CD4-positive, alpha-beta T cell treated with Interleukin-4 for 4 hours (primary cell): ENCODE results near the gene GALNT7.

ENCODE experiments used
- DNase-seq: peaks from one replicate; pipeline ENCODE4 v3.0.0-alpha.2; 2020

Gene GALNT7

GRCh38 chr4:173240696-173241095 lies 72.1 kb downstream of the GALNT7 start:
- DNase-seq, result no peak

DNA sequence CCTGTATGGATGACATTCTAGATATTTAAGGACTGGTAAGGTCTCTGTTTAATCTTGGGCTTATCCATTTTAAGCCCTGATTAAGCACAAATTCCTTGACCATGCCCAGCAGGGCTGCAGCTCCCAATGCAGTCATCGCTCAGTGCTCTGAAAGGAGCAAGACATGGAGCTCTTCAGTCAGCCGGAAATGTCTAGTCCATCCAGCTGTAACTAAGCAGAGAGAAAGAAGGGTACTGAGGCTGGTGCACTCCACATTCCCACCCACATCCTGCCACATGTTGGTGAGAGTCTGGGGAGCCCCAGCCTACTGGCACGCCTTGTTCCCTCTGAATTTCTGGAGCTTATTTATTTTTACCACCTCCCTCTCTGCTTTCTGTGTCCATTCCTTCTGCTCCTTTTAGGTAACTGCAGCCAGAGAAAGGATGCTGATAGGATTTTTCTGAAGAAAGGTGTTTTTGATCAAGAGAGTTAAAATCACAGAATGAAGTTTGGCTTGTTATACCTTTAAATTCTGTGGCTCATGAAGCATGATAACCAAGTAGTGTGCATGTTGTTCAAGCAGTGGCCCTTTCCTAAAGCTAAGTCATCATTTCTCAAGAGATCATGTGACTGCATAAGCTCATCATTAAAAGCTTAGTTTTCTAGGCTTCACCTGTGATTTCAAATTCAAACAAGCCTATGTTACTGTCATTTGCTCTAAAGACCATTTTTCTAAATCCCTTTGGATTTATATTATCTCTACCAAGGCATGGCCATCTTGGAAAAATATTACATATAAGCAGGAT lies 74.0 kb downstream of the GALNT7 start:
- DNase-seq, result no peak

- no peak for DNase-seq
These were observed 74.7 kb downstream of the GALNT7 start for GRCh38 chr4:173243321-173243720.

DNA sequence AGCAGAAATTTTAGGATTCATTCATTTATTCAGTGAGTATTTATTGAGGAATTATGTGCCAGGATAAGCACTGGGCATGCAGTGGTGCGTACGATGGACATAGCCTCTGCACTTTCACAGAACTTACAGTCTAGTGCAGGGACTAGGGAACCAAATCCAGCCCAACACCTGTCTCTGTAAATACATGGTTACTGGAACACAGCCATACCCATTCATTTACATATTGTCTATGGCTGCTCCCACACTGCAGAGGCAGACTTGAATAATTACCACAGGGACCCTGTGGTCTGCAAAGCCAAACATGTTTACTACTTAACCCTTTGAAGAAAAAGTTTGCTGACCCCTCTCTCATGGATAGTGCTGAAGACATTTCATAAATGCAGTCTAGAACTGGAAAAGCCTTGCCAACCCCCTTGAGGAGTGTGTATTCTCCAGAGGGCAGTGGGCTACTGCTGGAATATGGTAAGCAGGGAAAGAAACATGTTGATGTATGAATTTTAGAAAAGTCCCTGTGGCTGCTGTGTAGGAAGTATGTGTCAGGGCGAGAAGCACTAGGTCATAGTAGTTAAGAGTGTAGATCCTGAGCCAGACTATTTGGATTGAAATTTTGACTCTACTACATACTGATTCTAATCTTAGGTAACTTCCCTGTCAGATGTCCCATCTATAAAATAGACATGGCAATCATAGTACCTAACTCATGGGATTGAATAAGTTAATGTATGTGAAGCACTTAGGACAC lies 75.5 kb downstream of the GALNT7 start:
- no peak for DNase-seq

DNA sequence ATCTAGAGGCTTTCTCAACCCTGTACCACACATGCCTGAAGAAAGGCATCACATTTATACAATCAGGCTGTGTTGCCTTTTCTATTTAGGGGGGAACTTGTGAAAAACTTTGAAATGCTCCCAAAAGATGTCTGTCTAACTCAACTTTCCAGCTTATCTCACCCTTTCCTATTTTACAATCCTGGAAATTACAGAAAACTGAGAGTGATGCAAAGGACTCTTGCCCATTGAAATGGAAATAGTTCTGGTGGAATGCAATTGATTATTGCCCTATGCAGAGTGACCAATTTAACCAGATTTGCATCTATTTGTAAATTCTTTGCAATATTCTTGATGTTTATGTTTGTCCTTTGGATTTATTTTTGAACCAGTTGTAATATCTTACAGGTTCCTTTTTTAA lies 77.3 kb downstream of the GALNT7 start:
- DNase-seq, result no peak

DNA sequence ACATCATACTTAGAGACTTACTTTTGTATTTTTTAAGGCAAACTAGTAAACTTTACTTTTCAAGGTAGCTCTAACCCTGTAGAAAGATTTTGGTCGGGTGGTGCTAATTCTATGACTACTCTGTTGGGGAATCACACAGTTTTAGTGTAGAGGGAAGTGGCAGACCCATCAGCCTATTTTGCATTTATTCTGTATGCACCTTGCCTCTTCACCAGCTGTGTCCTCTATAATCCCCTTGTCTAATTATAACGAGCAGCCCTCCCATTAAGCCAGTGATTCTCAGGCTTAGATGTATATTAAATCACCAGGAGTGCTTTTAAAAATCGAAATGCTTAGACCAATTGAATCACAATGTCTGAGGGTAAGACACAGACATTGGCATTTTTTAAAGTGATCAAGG lies 78.1 kb downstream of the GALNT7 start:
- DNase-seq, result no peak

DNA sequence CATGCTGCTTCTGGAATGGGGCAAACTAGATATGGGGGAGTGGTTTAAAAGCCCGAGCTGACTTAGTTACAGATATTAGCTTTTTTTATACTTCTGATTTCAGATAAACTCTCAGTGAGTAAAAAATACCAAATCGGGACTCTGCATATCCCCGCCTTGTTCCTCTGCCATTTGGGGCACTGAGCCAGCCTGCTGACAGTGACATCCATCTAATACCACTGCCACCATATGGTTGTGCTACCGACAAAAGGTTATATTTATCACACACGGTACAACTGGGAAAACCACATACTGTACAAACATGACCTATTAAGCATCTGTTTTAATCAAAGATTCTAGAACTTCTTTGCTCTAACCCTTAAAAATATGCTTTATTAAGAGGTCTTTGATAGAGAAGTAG lies 78.7 kb downstream of the GALNT7 start:
- DNase-seq, result no peak

GRCh38 chr4:173248690-173249089 lies 80.1 kb downstream of the GALNT7 start:
- DNase-seq, result no peak

DNA sequence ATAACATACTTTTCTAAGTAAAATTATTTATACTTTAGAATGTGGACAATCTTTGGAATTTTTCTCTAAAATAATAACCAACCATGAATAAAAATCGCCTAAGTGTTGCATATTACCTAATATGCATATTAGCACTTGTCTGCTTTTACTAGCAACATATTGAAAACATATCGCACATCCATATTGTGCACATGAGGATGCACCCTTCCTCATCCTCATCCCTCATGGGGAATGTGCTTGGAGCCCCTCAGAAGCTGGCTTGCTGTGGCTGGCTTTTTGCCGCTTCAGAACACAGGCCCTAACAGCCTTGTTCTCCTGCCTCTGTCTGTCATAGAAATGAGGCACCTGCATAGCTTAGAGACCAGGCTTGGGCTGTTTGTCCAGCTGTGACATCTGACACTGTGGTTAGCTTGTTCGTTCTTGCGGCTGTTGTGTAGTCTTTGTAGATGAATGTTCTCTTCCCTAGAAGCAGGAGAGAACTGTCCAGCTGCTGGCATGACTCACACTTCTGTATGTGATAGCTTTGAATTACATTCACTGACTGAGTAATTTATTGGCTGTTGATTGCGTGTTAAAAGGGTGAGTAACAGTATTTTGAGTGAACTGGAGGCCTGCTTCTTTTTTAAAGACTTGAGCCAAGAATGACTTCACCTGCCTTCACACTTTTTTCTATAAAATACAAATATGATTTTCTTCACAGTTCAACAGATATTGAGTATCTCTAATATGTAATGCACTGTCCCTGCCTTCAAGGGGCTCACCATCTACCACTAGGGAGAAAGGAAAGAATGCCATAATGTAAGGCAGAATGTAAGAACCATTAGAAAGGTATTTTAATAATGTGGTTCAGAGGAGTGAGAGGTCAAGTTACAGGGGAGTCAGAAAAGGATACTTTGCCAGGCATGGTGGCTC lies 83.7 kb downstream of the GALNT7 start:
- DNase-seq, result no peak

GRCh38 chr4:173253561-173253960 lies 85.0 kb downstream of the GALNT7 start:
- no peak for DNase-seq

DNA sequence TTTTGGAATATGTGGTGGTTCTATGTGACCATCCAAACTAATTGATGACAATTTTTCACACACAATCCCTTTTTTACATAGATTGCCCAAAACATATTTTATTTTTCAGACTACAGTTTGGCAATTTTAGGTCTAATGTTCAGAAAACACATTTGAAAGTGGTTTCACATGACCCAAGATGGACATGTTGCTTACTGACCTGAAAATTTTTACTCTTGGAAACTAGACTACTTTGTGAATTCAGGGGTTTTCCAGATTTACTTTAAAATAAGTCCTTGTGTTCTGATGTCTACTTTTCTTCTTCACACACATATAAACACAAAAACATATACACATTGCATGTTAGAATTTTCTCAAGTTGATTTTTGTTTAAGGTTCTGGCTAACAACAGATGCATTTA lies 86.0 kb downstream of the GALNT7 start:
- no peak for DNase-seq

DNA sequence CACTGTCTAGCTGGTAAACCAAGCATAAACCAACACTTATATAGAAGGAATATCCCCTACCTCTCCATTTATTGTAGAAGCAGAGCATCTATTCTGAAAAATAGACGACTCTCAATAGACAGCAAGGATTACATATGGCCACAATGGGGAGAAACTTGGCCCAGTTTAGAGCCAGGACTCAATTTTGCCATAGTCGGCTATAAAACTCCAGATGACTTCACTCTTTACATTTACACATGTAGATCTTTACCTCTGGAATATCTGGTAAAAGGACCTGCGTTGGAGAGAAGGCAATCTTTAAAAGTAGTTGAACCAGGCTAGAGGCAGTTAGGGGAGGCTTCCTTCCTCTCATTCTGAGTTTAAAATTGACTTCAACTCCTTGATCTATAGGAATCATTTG lies 88.2 kb downstream of the GALNT7 start:
- no peak for DNase-seq

GRCh38 chr4:173257732-173258717 lies 89.4 kb downstream of the GALNT7 start:
- peak; percentile 58 for DNase-seq

GRCh38 chr4:173258866-173259265 lies 90.3 kb downstream of the GALNT7 start:
- DNase-seq, result no peak

GRCh38 chr4:173259310-173259709 lies 90.7 kb downstream of the GALNT7 start:
- DNase-seq, result no peak

DNA sequence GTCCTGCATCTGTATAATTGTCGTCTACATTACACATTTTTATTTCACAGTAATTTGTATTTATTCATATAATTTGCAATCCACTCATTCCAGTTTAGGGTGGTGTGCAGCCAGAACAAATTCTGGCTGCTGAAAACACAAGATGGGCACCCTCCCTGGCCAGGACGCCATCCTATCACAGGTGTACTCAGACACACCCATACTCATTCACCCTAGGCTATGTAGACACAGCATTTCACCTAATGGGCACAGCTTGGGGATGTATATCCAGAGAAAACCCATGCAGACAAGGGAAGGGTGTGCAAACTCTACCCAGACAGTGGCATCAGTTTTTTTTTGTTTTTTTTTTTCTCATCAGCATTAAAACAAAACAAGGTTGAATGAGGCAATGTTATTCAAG lies 92.4 kb downstream of the GALNT7 start:
- no peak for DNase-seq

DNA sequence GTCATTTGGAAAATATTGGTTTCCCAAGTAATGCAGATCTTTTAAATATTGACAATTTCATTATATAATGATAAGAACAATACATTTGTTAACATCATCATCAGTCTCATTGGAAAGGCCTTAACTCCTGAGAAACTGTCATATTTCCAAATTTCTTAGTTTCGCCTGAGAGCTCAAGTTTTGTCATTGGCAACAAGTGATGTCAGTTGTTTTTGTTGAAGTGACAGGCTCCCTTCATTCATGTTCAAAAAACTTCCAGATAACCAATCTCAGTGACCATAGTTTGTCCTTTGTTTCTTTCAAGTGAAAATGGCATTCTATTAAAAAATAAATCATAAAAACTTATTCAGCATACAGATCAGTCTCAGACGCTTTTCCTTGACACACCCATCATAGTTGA lies 93.8 kb downstream of the GALNT7 start:
- DNase-seq, result no peak

DNA sequence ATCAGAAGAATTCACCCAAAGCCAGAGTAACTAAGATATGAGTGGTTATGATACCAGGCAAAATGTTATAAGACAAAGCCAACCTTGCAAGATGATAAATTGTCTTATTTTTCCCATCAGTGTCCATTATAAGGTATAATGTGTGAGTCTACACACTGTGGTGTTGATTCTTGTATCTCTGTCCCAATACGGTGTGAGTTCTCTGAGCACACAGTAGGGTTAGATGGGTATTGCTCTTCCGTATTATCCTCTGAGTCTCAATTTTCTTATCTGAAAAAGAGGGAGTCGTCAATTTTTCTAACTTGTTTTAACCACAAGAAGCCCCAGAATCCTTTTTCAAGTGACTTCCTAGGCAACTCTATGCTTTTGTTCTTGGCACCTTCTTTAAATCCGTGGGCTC lies 95.6 kb downstream of the GALNT7 start:
- DNase-seq, result no peak

DNA sequence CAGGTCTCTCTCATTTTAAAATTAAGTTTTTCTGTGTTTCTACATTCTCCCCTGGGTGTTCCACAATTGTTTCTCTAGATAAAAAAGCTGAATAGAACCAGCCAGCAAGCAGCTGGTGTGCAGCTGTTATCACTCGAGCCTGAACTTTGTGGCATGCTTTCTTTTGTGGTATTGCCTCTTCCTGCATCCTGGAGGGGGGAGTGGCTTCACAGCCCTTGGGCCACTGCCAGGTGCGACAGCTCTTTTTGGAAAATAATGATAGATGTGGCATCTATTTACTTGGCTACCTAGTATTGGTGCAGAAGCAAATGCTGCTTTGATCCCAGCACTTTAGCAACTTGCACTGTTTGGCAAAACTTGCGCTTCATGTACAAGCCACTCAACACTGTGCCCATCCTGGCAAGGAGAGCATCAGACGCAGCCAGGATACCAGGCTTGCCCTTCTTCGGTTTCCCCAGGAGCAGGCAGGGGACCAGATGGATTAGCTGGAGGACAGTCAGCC lies 96.1 kb downstream of the GALNT7 start:
- DNase-seq, result peak; percentile 13

DNA sequence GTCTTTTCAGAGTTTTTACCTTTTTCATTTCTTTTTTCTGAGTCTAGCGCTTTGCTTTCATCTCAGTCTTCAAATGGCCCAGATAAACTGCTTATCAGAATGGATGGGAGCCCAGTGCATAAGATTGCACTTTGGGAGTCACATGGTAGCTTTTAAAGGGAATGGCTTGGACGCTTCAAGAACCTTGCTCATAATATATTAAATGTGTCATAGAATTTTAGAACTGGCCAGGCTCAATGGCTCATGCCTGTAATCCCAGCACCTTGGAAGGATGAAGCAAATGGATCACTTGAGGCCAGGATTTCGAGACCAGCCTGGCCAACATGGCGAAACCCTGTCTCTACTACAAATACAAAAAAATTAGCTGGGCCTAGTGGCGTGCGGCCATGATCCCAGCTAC lies 97.1 kb downstream of the GALNT7 start:
- DNase-seq, result no peak

DNA sequence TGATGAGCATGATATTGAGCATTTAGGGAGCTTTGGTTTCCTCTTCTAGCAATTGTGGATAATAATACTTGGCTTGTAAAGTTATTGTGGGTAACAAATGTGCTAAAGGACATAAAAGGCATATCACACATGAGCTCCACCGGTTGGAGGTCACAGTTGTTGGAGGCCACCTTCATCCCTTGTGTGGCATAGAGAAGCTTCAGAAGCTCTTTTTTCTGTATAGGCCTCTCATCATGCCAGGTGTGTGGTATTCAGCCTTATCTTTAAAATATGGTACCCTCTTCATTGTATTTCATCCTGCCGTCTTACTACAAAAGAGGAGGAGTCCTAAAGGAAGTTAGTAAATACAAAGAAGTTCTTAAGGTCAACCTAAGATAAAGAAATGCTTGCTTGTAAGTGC lies 99.1 kb downstream of the GALNT7 start:
- DNase-seq, result no peak

DNA sequence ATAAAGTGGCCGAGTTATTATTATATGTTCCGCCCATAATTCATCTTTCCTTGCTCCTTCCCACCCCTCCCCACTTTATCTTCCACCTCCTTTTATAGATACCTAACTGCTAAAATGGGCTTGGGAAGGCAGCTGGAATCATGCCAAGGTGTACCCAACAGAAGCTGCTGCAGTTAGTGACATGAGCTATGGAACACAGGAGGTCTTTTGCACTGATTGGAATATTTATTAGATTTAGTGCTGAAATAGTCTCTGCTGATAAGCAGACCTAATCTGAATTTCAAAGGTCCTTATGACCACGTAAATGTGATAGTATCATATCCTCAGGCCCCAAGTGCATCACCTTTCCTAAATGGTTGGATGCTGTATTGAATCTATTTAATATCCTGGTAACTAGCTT lies 100.7 kb downstream of the GALNT7 start:
- no peak for DNase-seq
